ENCODE results near the gene SRGAP3.

- TF ChIP-seq POLR2A (IDR thresholded peaks at IDR 0.05) (no peak), CTCF (IDR thresholded peaks at IDR 0.05) (no peak)
Measured at GRCh38 chr3:9130345-9131305, 118.8 kb downstream of the SRGAP3 start.

All from testis (tissue), 2 donors.